ENCODE measurements around the gene EXOC7.

- no peak for TF ChIP-seq EZH2 (IDR thresholded peaks at IDR 0.05; ENCODE audit: borderline replicate concordance, low read depth, low read length, severe bottlenecking)
- no peak for TF ChIP-seq CTCF (IDR thresholded peaks at IDR 0.05; ENCODE audit: borderline replicate concordance, extremely low read depth, low read length, poor library complexity, severe bottlenecking)
Measured at GRCh38 chr17:76119409-76120371, 16.1 kb upstream of the EXOC7 start.
